Measurements from ENCODE around the gene LPCAT4. TPM values are rescaled to one million over a fixed set of nuclear protein-coding genes. Genes with fewer than 3 reads are reported as not detected.

Gene LPCAT4
- total RNA-seq, 1 experiment from 2014 or later, result 46.8 TPM

- no peak overlapping the region for H3K27ac ChIP-seq
- no peak for DNase-seq
- H4K20me1 ChIP-seq (ENCODE audit: insufficient read depth), result no peaks in the 10 kb centered on the region
- no peak overlapping the region for H3K4me2 ChIP-seq
- no TSS peak for BruUV-seq (replicated peaks)
- H3K9me2 ChIP-seq (ENCODE audit: insufficient read depth), result no peaks in the 10 kb centered on the region
- no peak for TF ChIP-seq EZH2 (IDR thresholded peaks at IDR 0.05; ENCODE audit: low read depth)
- TF ChIP-seq, protein P1, sequence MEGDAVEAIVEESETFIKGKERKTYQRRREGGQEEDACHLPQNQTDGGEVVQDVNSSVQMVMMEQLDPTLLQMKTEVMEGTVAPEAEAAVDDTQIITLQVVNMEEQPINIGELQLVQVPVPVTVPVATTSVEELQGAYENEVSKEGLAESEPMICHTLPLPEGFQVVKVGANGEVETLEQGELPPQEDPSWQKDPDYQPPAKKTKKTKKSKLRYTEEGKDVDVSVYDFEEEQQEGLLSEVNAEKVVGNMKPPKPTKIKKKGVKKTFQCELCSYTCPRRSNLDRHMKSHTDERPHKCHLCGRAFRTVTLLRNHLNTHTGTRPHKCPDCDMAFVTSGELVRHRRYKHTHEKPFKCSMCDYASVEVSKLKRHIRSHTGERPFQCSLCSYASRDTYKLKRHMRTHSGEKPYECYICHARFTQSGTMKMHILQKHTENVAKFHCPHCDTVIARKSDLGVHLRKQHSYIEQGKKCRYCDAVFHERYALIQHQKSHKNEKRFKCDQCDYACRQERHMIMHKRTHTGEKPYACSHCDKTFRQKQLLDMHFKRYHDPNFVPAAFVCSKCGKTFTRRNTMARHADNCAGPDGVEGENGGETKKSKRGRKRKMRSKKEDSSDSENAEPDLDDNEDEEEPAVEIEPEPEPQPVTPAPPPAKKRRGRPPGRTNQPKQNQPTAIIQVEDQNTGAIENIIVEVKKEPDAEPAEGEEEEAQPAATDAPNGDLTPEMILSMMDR (conservative IDR thresholded peaks at IDR 0.05), result no peak
- H3K4me1 ChIP-seq (replicated peaks; ENCODE audit: insufficient read depth), result peaks cover 14% of the 10 kb centered on the region
- POLR2A ChIA-PET (ENCODE audit: unreplicated experiment), result no interaction called here
- no peaks in the 10 kb centered on the region; the same call in 1 of the 2 replicates for H3F3A ChIP-seq (ENCODE audit: insufficient read depth, low read depth)
- H2AFZ ChIP-seq, result no peak overlapping the region
- H3K36me3 ChIP-seq (ENCODE audit: low read depth), result no peaks in the 10 kb centered on the region
- H3K9me3 ChIP-seq (ENCODE audit: insufficient read depth, low read depth), result no peaks in the 10 kb centered on the region
- H3K79me2 ChIP-seq (ENCODE audit: low read depth), result peaks cover 9% of the 10 kb centered on the region
- H3K27me3 ChIP-seq (ENCODE audit: insufficient read depth, low read depth), result no peaks in the 10 kb centered on the region
- CTCF ChIA-PET, result no interaction called here
- intact Hi-C loops (cut with micrococcal nuclease; ENCODE audit: unreplicated experiment), result no loop called here
- H3K4me3 ChIP-seq, result no peak overlapping the region
Measured at GRCh38 chr15:34370129-34370528, 3.1 kb upstream of the LPCAT4 start.

DNA sequence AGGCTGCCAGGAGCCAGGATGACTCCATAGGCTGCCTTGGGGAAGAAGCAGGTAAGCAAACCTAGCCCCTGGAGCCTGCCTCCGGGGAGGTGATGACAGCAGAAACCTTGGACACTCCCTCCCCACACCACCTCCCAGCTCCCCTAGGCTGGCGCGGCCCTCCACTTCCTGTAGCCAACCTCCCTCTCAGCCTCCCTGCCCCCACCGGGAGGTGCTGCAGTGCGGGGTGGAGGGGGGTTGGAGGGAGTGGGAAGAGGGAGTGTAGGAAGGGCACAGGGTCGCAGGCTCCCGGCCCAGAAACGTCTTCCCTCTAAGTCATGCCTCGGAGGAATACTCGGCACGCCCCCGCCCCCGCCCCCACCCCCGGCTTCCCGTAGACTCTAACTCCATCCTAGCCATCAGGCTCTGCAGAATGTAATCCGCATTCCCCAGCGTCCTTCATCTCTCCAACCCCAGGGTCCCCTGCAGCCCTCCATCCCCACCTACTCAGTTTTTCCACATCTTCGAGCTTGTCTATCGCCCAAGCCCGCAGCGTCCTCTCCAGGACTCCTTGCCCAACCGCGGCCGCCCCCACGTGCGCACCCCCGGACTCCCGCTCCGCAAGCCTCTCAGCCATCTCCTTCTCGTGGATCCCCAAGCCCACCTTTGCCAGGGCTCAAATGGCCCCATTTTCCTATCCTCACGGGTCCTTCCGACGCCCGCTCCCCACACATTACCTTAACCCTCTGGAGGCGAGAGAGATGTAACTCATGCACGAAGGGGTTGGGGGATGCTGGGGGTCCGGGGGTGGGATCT lies 528 bp downstream of the LPCAT4 start:
- BruUV-seq (replicated peaks), result no TSS peak
- H3K27ac ChIP-seq, result peak overlapping the region; percentile 59
- intact Hi-C loops (cut with micrococcal nuclease; ENCODE audit: unreplicated experiment), result loop anchor here (1.0 to 10.0 kb wide), 5 partner anchors 23 to 264 kb away; partner anchors contain the start of genes EMC4, NOP10, NUTM1 and PGBD4

GRCh38 chr15:34365836-34366235 lies 1.2 kb downstream of the LPCAT4 start:
- H3K27ac ChIP-seq, result peak overlapping the region; percentile 25; the same call in 1 of the 2 replicates
- TF ChIP-seq, protein P1 (conservative IDR thresholded peaks at IDR 0.05), result no peak
- TF ChIP-seq EZH2 (IDR thresholded peaks at IDR 0.05; ENCODE audit: low read depth), result no peak
- H3K9me3 ChIP-seq (ENCODE audit: insufficient read depth, low read depth), result no peaks in the 10 kb centered on the region
- H3K27me3 ChIP-seq (ENCODE audit: insufficient read depth, low read depth), result no peaks in the 10 kb centered on the region
- H3K4me1 ChIP-seq (replicated peaks; ENCODE audit: insufficient read depth), result peaks cover 44% of the 10 kb centered on the region
- BruUV-seq (replicated peaks), result no TSS peak
- peak overlapping the region; percentile 78 for H3K4me2 ChIP-seq
- intact Hi-C loops (cut with micrococcal nuclease; ENCODE audit: unreplicated experiment), result loop anchor here (1.0 to 10.0 kb wide), 3 partner anchors 23 to 263 kb away; partner anchors contain the start of genes EMC4, NOP10, NUTM1 and PGBD4
- H2AFZ ChIP-seq, result no peak overlapping the region
- peaks cover 12% of the 10 kb centered on the region; the same call in 1 of the 2 replicates for H3F3A ChIP-seq (ENCODE audit: insufficient read depth, low read depth)
- H3K4me3 ChIP-seq, result peak overlapping the region; percentile 72; the same call in 1 of the 2 replicates
- H3K79me2 ChIP-seq (ENCODE audit: low read depth), result peaks cover 15% of the 10 kb centered on the region
- ChIA-PET POLR2A (ENCODE audit: unreplicated experiment) (interaction anchor here (0.6 kb wide), 1 partner anchor 1267 kb away, joined by 5 read pairs; no protein-coding TSS in a partner anchor), CTCF (no interaction called here)
- no peaks in the 10 kb centered on the region for H3K9me2 ChIP-seq (ENCODE audit: insufficient read depth)
- H4K20me1 ChIP-seq (ENCODE audit: insufficient read depth), result no peaks in the 10 kb centered on the region
- no peak for DNase-seq
- 0 out of 2 replicates have a peak, but pooled peaks cover 3% of the 10 kb centered on the region for H3K36me3 ChIP-seq (ENCODE audit: low read depth)

More for the DNA sequence above, 528 bp downstream of the LPCAT4 start:
- POLR2A ChIA-PET (ENCODE audit: unreplicated experiment), result interaction anchor here (0.6 kb wide), 1 partner anchor 1268 kb away, joined by 5 read pairs; no protein-coding TSS in a partner anchor
- Histone ChIP-seq H2AFZ (peak overlapping the region; percentile 77), H3K9me2 (ENCODE audit: insufficient read depth) (no peaks in the 10 kb centered on the region), H3K4me1 (replicated peaks; ENCODE audit: insufficient read depth) (peaks cover 38% of the 10 kb centered on the region), H3K4me2 (peak overlapping the region; percentile 78), H4K20me1 (ENCODE audit: insufficient read depth) (no peaks in the 10 kb centered on the region), H3K4me3 (peak overlapping the region; percentile 72), H3K9me3 (ENCODE audit: insufficient read depth, low read depth) (no peaks in the 10 kb centered on the region), H3K27me3 (ENCODE audit: insufficient read depth, low read depth) (no peaks in the 10 kb centered on the region), H3F3A (ENCODE audit: insufficient read depth, low read depth) (peaks cover 6% of the 10 kb centered on the region; the same call in 1 of the 2 replicates), H3K79me2 (ENCODE audit: low read depth) (peaks cover 15% of the 10 kb centered on the region), H3K36me3 (ENCODE audit: low read depth) (no peaks in the 10 kb centered on the region)
- peak; percentile 73 to 78 for DNase-seq
- TF ChIP-seq, protein P1 (conservative IDR thresholded peaks at IDR 0.05), result no peak
- no peak for TF ChIP-seq EZH2 (IDR thresholded peaks at IDR 0.05; ENCODE audit: low read depth)
- CTCF ChIA-PET, result interaction anchor here (0.6 to 1.0 kb wide), 2 partner anchors 9 to 155 kb away, joined by 3 read pairs; no protein-coding TSS in a partner anchor
